ENCODE results near the gene MAG. TPM values are rescaled to one million over a fixed set of nuclear protein-coding genes. Genes with fewer than 3 reads are reported as not detected.

The MAG gene
- total and polyA plus RNA-seq, 2 of the 8 experiments (the other 6 are each of a cell fraction or from before 2014, with no cell fraction given): 0.20 to 1.3 TPM

- TF ChIP-seq NRF1 (IDR thresholded peaks at IDR 0.05; ENCODE audit: low read depth, low read length) (no peak), SIRT6 (IDR thresholded peaks at IDR 0.05; ENCODE audit: low read length) (no peak), RFX5 (IDR thresholded peaks at IDR 0.05; ENCODE audit: borderline replicate concordance, low read depth, low read length) (no peak), JUND (IDR thresholded peaks at IDR 0.05; ENCODE audit: low read length) (no peak), BRCA1 (IDR thresholded peaks at IDR 0.05; ENCODE audit: low read depth, low read length) (no peak)
These were observed 53.7 kb downstream of the MAG start (continued) for GRCh38 chr19:35345671-35346111.

All from H1 (cell line).